Brain microvascular endothelial cell (primary cell): ENCODE results near the gene AP1S1.
"Not testable (repeated sequence)": the region's sequence is repeated elsewhere in the genome, so short reads cannot be mapped to it uniquely, and the experiment has no call there.

Source experiments
- DNase-seq: peaks from one replicate; pipeline ENCODE4 v3.0.0-alpha.2; 2020
- H3K27ac ChIP-seq: fragments of 250-450 bp; sonication (Bioruptor Pico); 2 replicates; pipeline ENCODE4 v1.5.1; 2020; ENCODE audit warnings: mild to moderate bottlenecking, moderate library complexity
- H3K27me3 ChIP-seq: fragments of 250-450 bp; sonication (Bioruptor Pico); replicated peaks from 2 replicates; pipeline ENCODE4 v1.5.1; 2020; ENCODE audit warnings: mild to moderate bottlenecking
- H3K36me3 ChIP-seq: fragments of 250-450 bp; sonication (Bioruptor Pico); replicated peaks from 2 replicates; pipeline ENCODE4 v1.5.1; 2020; ENCODE audit warnings: mild to moderate bottlenecking
- H3K4me3 ChIP-seq: 2 replicates; pipeline ENCODE4 v1.5.1; 2011; ENCODE audit warnings: low read depth, mild to moderate bottlenecking, control low read depth, low read length, moderate library complexity
- CTCF ChIP-seq: IDR thresholded peaks from 2 replicates; pipeline ENCODE4 v1.5.1; 2011; ENCODE audit warnings: low read depth, mild to moderate bottlenecking, moderate library complexity, low read length, control low read depth, inconsistent platforms; ENCODE audit errors: missing control alignments
- in situ Hi-C: cut with HindIII; loops from 2 replicates; pipeline ENCODE4 v1.10.0; 2017; ENCODE audit warnings: low sequenced_read_pairs, low pct_ligation_motif_present

The AP1S1 gene

GRCh38 chr7:101198476-101198875 is 44.2 kb downstream of the AP1S1 start:
- H3K27me3 ChIP-seq, result peaks cover 18% of the 10 kb centered on the region
- no peak overlapping the region for H3K27ac ChIP-seq
- H3K36me3 ChIP-seq, result no peaks in the 10 kb centered on the region
- H3K4me3 ChIP-seq, result no peak overlapping the region
- no peak for TF ChIP-seq CTCF
- in situ Hi-C loops, result no loop called here
- DNase-seq, result no peak

GRCh38 chr7:101199522-101199921 is 45.2 kb downstream of the AP1S1 start:
- H3K27ac ChIP-seq, DNase-seq, H3K36me3 ChIP-seq, H3K4me3 ChIP-seq, in situ Hi-C loops: not testable (repeated sequence)
- peaks cover 18% of the 10 kb centered on the region for H3K27me3 ChIP-seq

GRCh38 chr7:101200504-101200861 is 46.2 kb downstream of the AP1S1 start:
- DNase-seq, result no peak
- peaks cover 18% of the 10 kb centered on the region for H3K27me3 ChIP-seq
- TF ChIP-seq CTCF, result no peak
- H3K4me3 ChIP-seq, result no peak overlapping the region
- no peaks in the 10 kb centered on the region for H3K36me3 ChIP-seq
- no peak overlapping the region for H3K27ac ChIP-seq
- in situ Hi-C loops, result no loop called here

- TF ChIP-seq CTCF, result no peak
- H3K36me3 ChIP-seq, result no peaks in the 10 kb centered on the region
- DNase-seq, result no peak
- no peak within 1 kb of the TSS for H3K27ac ChIP-seq
- in situ Hi-C loops, result no loop called here
- no peak within 1 kb of the TSS for H3K4me3 ChIP-seq
- peaks cover 18% of the 10 kb centered on the region for H3K27me3 ChIP-seq
Observed at GRCh38 chr7:101200862-101201599, 46.8 kb downstream of the AP1S1 start, which contains the start of gene MOGAT3. Gene MOGAT3, minus strand, starts transcription at chr7:101201036. Its CDS starts 182 bp downstream, at chr7:101200854.

GRCh38 chr7:101201695-101202602 is 47.7 kb downstream of the AP1S1 start:
- H3K36me3 ChIP-seq, result peaks cover 5% of the 10 kb centered on the region
- H3K4me3 ChIP-seq, result no peak overlapping the region
- no peak for TF ChIP-seq CTCF
- H3K27ac ChIP-seq, result no peak overlapping the region
- peaks cover 18% of the 10 kb centered on the region for H3K27me3 ChIP-seq
- in situ Hi-C loops, result no loop called here
- no peak for DNase-seq

GRCh38 chr7:101202603-101202918 is 48.3 kb downstream of the AP1S1 start:
- in situ Hi-C loops, result no loop called here
- no peak overlapping the region for H3K27ac ChIP-seq
- peaks cover 11% of the 10 kb centered on the region for H3K36me3 ChIP-seq
- no peak for DNase-seq
- no peak overlapping the region for H3K4me3 ChIP-seq
- peaks cover 18% of the 10 kb centered on the region for H3K27me3 ChIP-seq
- no peak for TF ChIP-seq CTCF

GRCh38 chr7:101203740-101204738 is 49.8 kb downstream of the AP1S1 start:
- H3K4me3 ChIP-seq, DNase-seq: not testable (repeated sequence)

More at GRCh38 chr7:101203740-101204738, 49.8 kb downstream of the AP1S1 start:
- in situ Hi-C loops, H3K27ac ChIP-seq: not testable (repeated sequence)
- H3K27me3 ChIP-seq, result peaks cover 18% of the 10 kb centered on the region
- H3K36me3 ChIP-seq, result peaks cover 25% of the 10 kb centered on the region
